ENCODE data around the gene SFXN4. TPM values are rescaled to one million over a fixed set of nuclear protein-coding genes. Genes with fewer than 3 reads are reported as not detected.

SFXN4 gene
- total and polyA plus RNA-seq, 2 experiments from 2014 or later = 18.6 to 22.3 TPM

DNA sequence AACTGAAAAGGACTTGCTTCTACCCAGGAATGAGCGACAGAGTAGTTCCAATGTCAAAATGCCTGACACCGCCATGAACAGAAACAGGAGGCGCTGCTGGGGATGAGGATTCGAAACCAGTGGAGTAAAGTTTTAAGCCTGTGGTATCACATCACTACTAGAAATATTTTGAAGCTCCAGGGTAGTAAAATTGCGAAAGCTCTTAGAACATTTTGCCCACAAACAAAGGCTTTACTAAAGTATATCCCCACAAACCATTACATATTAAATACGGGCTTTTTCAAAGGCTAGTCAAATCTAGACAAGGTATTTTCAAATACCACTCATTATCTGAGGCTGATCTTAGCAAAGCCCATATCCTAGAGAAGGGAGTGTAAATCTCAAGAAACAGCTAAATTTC lies 10.7 kb upstream of the SFXN4 start:
- peaks cover 13% of the 10 kb centered on the region; the same call in 1 of the 2 replicates for H4K20me1 ChIP-seq (replicated peaks; ENCODE audit: insufficient read depth)
- no peaks in the 10 kb centered on the region for H3K27me3 ChIP-seq (ENCODE audit: insufficient read depth)
- Mint-ChIP-seq H3K4me1 (no peaks in the 10 kb centered on the region; the same call in 2 of the 3 replicates), H3K4me3 (peak overlapping the region; percentile 18; the same call in 1 of the 3 replicates), H3K9me3 (peaks cover 6% of the 10 kb centered on the region; the same call in 1 of the 3 replicates), H3K27me3 (ENCODE audit: insufficient read depth, low read depth, poor library complexity) (peaks cover 11% of the 10 kb centered on the region), H3K27ac (no peak overlapping the region), H3K36me3 (ENCODE audit: low read depth) (peaks cover 50% of the 10 kb centered on the region)
- H3K4me2 ChIP-seq = no peak overlapping the region
- TF ChIP-seq ETS1 (IDR thresholded peaks at IDR 0.05) (no peak), NANOG (IDR thresholded peaks at IDR 0.05; ENCODE audit: borderline replicate concordance) (no peak), REST (IDR thresholded peaks at IDR 0.05; ENCODE audit: unreplicated experiment) (no peak), CTCF (conservative IDR thresholded peaks at IDR 0.05; ENCODE audit: low read depth in 2 of 2) (no peak), EZH2 (IDR thresholded peaks at IDR 0.05; ENCODE audit: low read depth, unreplicated experiment) (no peak), JUNB (IDR thresholded peaks at IDR 0.05; ENCODE audit: unreplicated experiment) (no peak), STAT1 (IDR thresholded peaks at IDR 0.05; ENCODE audit: unreplicated experiment) (no peak), EZH2phosphoT487 (IDR thresholded peaks at IDR 0.05; ENCODE audit: unreplicated experiment) (no peak), CREB1 (CRISPR knock-in tag; IDR thresholded peaks at IDR 0.05; ENCODE audit: low read depth) (no peak), ZNF114 (CRISPR knock-in tag; IDR thresholded peaks at IDR 0.05) (no peak), ZNF331 (CRISPR knock-in tag; IDR thresholded peaks at IDR 0.05; ENCODE audit: low read depth) (no peak), POLR2AphosphoS5 (IDR thresholded peaks at IDR 0.05; ENCODE audit: low read depth) (no peak)
- TF ChIP-seq, protein P1, sequence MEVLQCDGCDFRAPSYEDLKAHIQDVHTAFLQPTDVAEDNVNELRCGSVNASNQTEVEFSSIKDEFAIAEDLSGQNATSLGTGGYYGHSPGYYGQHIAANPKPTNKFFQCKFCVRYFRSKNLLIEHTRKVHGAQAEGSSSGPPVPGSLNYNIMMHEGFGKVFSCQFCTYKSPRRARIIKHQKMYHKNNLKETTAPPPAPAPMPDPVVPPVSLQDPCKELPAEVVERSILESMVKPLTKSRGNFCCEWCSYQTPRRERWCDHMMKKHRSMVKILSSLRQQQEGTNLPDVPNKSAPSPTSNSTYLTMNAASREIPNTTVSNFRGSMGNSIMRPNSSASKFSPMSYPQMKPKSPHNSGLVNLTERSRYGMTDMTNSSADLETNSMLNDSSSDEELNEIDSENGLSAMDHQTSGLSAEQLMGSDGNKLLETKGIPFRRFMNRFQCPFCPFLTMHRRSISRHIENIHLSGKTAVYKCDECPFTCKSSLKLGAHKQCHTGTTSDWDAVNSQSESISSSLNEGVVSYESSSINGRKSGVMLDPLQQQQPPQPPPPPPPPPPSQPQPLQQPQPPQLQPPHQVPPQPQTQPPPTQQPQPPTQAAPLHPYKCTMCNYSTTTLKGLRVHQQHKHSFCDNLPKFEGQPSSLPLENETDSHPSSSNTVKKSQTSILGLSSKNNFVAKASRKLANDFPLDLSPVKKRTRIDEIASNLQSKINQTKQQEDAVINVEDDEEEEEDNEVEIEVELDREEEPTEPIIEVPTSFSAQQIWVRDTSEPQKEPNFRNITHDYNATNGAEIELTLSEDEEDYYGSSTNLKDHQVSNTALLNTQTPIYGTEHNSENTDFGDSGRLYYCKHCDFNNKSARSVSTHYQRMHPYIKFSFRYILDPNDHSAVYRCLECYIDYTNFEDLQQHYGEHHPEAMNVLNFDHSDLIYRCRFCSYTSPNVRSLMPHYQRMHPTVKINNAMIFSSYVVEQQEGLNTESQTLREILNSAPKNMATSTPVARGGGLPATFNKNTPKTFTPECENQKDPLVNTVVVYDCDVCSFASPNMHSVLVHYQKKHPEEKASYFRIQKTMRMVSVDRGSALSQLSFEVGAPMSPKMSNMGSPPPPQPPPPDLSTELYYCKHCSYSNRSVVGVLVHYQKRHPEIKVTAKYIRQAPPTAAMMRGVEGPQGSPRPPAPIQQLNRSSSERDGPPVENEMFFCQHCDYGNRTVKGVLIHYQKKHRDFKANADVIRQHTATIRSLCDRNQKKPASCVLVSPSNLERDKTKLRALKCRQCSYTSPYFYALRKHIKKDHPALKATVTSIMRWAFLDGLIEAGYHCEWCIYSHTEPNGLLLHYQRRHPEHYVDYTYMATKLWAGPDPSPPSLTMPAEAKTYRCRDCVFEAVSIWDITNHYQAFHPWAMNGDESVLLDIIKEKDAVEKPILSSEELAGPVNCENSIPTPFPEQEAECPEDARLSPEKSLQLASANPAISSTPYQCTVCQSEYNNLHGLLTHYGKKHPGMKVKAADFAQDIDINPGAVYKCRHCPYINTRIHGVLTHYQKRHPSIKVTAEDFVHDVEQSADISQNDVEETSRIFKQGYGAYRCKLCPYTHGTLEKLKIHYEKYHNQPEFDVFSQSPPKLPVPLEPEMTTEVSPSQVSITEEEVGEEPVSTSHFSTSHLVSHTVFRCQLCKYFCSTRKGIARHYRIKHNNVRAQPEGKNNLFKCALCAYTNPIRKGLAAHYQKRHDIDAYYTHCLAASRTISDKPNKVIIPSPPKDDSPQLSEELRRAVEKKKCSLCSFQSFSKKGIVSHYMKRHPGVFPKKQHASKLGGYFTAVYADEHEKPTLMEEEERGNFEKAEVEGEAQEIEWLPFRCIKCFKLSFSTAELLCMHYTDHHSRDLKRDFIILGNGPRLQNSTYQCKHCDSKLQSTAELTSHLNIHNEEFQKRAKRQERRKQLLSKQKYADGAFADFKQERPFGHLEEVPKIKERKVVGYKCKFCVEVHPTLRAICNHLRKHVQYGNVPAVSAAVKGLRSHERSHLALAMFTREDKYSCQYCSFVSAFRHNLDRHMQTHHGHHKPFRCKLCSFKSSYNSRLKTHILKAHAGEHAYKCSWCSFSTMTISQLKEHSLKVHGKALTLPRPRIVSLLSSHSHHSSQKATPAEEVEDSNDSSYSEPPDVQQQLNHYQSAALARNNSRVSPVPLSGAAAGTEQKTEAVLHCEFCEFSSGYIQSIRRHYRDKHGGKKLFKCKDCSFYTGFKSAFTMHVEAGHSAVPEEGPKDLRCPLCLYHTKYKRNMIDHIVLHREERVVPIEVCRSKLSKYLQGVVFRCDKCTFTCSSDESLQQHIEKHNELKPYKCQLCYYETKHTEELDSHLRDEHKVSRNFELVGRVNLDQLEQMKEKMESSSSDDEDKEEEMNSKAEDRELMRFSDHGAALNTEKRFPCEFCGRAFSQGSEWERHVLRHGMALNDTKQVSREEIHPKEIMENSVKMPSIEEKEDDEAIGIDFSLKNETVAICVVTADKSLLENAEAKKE (CRISPR knock-in tag; IDR thresholded peaks at IDR 0.05) = no peak
- H3K79me2 ChIP-seq (replicated peaks; ENCODE audit: insufficient read depth) = peaks cover 48% of the 10 kb centered on the region
- no peak overlapping the region for H3K4me3 ChIP-seq
- no peak overlapping the region for H2AFZ ChIP-seq
- H3K9me2 ChIP-seq (ENCODE audit: insufficient read depth) = no peaks in the 10 kb centered on the region
- H3K27ac ChIP-seq (ENCODE audit: low read depth) = no peak overlapping the region; the same call in 1 of the 2 replicates
- DNase-seq (ENCODE audit: low spot score) (no peak), ATAC-seq (no peak)
- H3F3A ChIP-seq (replicated peaks; ENCODE audit: low read depth) = peaks cover 8% of the 10 kb centered on the region; the same call in 1 of the 2 replicates
- H3K4me1 ChIP-seq (ENCODE audit: insufficient read depth) = 0 out of 2 replicates have a peak, but pooled peaks cover 5% of the 10 kb centered on the region
- H3K36me3 ChIP-seq (ENCODE audit: insufficient read depth) = peaks cover 42% of the 10 kb centered on the region
